Left forelimb (tissue), 1 donor: ENCODE measurements around the gene DAB1.
"Not testable (repeated sequence)": the region's sequence is repeated elsewhere in the genome, so short reads cannot be mapped to it uniquely, and the experiment has no call there.

Experiments
- DNase-seq: peaks from one replicate; pipeline ENCODE4 v3.0.0-alpha.2; 2018; ENCODE audit warnings: low spot score

Gene DAB1

GRCh38 chr1:57360846-57361407 is 62.9 kb downstream of the DAB1 start:
- DNase-seq, result no peak

GRCh38 chr1:57357462-57357861 is 66.4 kb downstream of the DAB1 start:
- DNase-seq, result no peak

GRCh38 chr1:57353654-57354053 is 70.2 kb downstream of the DAB1 start:
- DNase-seq, result no peak

- no peak for DNase-seq
Observed at GRCh38 chr1:57350610-57351009, 73.2 kb downstream of the DAB1 start.

- no peak for DNase-seq
Observed at GRCh38 chr1:57348921-57349320, 74.9 kb downstream of the DAB1 start.

GRCh38 chr1:57345916-57346315 is 77.9 kb downstream of the DAB1 start:
- DNase-seq, result no peak

- no peak for DNase-seq
Observed at GRCh38 chr1:57344265-57344664, 79.6 kb downstream of the DAB1 start.

GRCh38 chr1:57343298-57343915 is 80.5 kb downstream of the DAB1 start:
- DNase-seq, result not testable (repeated sequence)

GRCh38 chr1:57341721-57342120 is 82.1 kb downstream of the DAB1 start:
- DNase-seq, result no peak

GRCh38 chr1:57340334-57341070 is 83.4 kb downstream of the DAB1 start:
- no peak for DNase-seq

- DNase-seq, result no peak
Observed at GRCh38 chr1:57337623-57338022, 86.2 kb downstream of the DAB1 start.

GRCh38 chr1:57336793-57337192 is 87.1 kb downstream of the DAB1 start:
- no peak for DNase-seq

GRCh38 chr1:57331620-57332019 is 92.2 kb downstream of the DAB1 start:
- no peak for DNase-seq

- DNase-seq, result no peak
Observed at GRCh38 chr1:57329937-57330336, 93.9 kb downstream of the DAB1 start.

GRCh38 chr1:57329001-57329527 is 94.8 kb downstream of the DAB1 start:
- DNase-seq, result no peak

GRCh38 chr1:57327946-57328345 is 95.9 kb downstream of the DAB1 start:
- DNase-seq, result no peak

GRCh38 chr1:57327336-57327735 is 96.5 kb downstream of the DAB1 start:
- no peak for DNase-seq

- no peak for DNase-seq
Observed at GRCh38 chr1:57325536-57325935, 98.3 kb downstream of the DAB1 start.

- no peak for DNase-seq
Observed at GRCh38 chr1:57325117-57325516, 98.7 kb downstream of the DAB1 start.

GRCh38 chr1:57324388-57324787 is 99.5 kb downstream of the DAB1 start:
- DNase-seq, result no peak

GRCh38 chr1:57321776-57322175 is 102.1 kb downstream of the DAB1 start:
- no peak for DNase-seq

GRCh38 chr1:57319791-57320190 is 104.1 kb downstream of the DAB1 start:
- no peak for DNase-seq

GRCh38 chr1:57319165-57319564 is 104.7 kb downstream of the DAB1 start:
- DNase-seq, result no peak
